IMR-90 (cell line): ENCODE results near the gene TIMM10. TPM values are rescaled to one million over a fixed set of nuclear protein-coding genes. Genes with fewer than 3 reads are reported as not detected.

Experiments
- ATAC-seq: fragments of 200-7000 bp; cut with Tn5 transposase; 2 replicates; pipeline ENCODE4 v1.9.1; 2020; ENCODE audit warnings: low read depth, mild to moderate bottlenecking, moderate library complexity
- BruUV-seq: library from RNA; stranded (reverse); fragments of 400-500 nt; replicated peaks from 2 replicates; lab custom pipeline; 2021; lab: Mats Ljungman, UMichigan
- CTCF ChIA-PET: fragments of 300-600 bp; formaldehyde crosslinking; extraction: SDS; loops from one replicate; lab custom pipeline; 2021; ENCODE audit warnings: antibody characterized with exemption; lab: Yijun Ruan, JAX
- POLR2A ChIA-PET: fragments of 300-600 bp; sonication (Branson Sonifier 250); formaldehyde crosslinking; loops from one replicate; lab custom pipeline; 2022; ENCODE audit warnings: antibody characterized with exemption; ENCODE audit not compliant: unreplicated experiment; lab: Charles Lee
- DNase-seq: peaks from one replicate; pipeline ENCODE4 v3.0.0; 2013
- H2AFZ ChIP-seq: replicated peaks from 2 replicates; pipeline ENCODE3; 2013; ENCODE audit warnings: low read length, mild to moderate bottlenecking; ENCODE audit not compliant: poor library complexity
- H2AK5ac ChIP-seq: 2 replicates; pipeline ENCODE4 v1.6.1; 2013; ENCODE audit warnings: low read depth, low read length, inconsistent platforms
- H2AK9ac ChIP-seq: replicated peaks from 2 replicates; pipeline ENCODE3; 2013; ENCODE audit warnings: mild to moderate bottlenecking, low read depth, low read length, moderate library complexity; ENCODE audit not compliant: poor library complexity
- H2BK120ac ChIP-seq: 2 replicates; pipeline ENCODE4 v1.6.1; 2013; ENCODE audit warnings: low read depth, low read length, inconsistent platforms
- H2BK15ac ChIP-seq: 3 replicates; pipeline ENCODE4 v1.6.1; 2013; ENCODE audit warnings: low read depth, low read length, inconsistent platforms
- H2BK20ac ChIP-seq: 2 replicates; pipeline ENCODE4 v1.6.1; 2013; ENCODE audit warnings: low read depth, mild to moderate bottlenecking, inconsistent platforms, low read length, moderate library complexity
- H2BK5ac ChIP-seq: 2 replicates; pipeline ENCODE4 v1.6.1; 2013; ENCODE audit warnings: mild to moderate bottlenecking, low read depth, low read length, inconsistent platforms; ENCODE audit not compliant: poor library complexity, severe bottlenecking
- H3K14ac ChIP-seq: replicated peaks from 2 replicates; pipeline ENCODE4 v1.6.1; 2013; ENCODE audit warnings: low read depth, low read length, inconsistent platforms
- H3K18ac ChIP-seq: 2 replicates; pipeline ENCODE4 v1.6.1; 2013; ENCODE audit warnings: low read depth, low read length, control low read depth
- H3K23ac ChIP-seq: 2 replicates; pipeline ENCODE4 v1.6.1; 2013; ENCODE audit warnings: low read depth, low read length, inconsistent platforms
- H3K27ac ChIP-seq: 2 replicates; pipeline ENCODE4 v1.5.1; 2013; ENCODE audit warnings: mild to moderate bottlenecking, control low read depth, low read length; ENCODE audit not compliant: insufficient read depth
- H3K27me3 ChIP-seq: 2 replicates; pipeline ENCODE4 v1.6.1; 2013; ENCODE audit warnings: low read length; ENCODE audit not compliant: control insufficient read depth, insufficient read depth
- H3K36me3 ChIP-seq: 2 replicates; pipeline ENCODE4 v1.6.1; 2013; ENCODE audit warnings: low read length, mixed read lengths; ENCODE audit not compliant: control insufficient read depth, insufficient read depth
- H3K4ac ChIP-seq: 2 replicates; pipeline ENCODE4 v1.6.1; 2013; ENCODE audit warnings: low read depth, low read length, inconsistent platforms
- H3K4me1 ChIP-seq: 2 replicates; pipeline ENCODE4 v1.6.1; 2013; ENCODE audit warnings: low read length, mixed read lengths; ENCODE audit not compliant: control insufficient read depth, insufficient read depth
- H3K4me2 ChIP-seq: 2 replicates; pipeline ENCODE4 v1.6.1; 2013; ENCODE audit warnings: low read depth, mild to moderate bottlenecking, control low read depth, low read length, moderate library complexity
- H3K4me3 ChIP-seq: 2 replicates; pipeline ENCODE4 v1.5.1; 2013; ENCODE audit warnings: low read depth, mild to moderate bottlenecking, control low read depth, low read length, moderate library complexity; ENCODE audit not compliant: insufficient read depth
- H3K56ac ChIP-seq: 2 replicates; pipeline ENCODE4 v1.6.1; 2013; ENCODE audit warnings: low read length, inconsistent platforms; ENCODE audit not compliant: insufficient read depth; ENCODE audit errors: extremely low read depth
- H3K79me1 ChIP-seq, 2 experiments: 2 replicates each; pipeline ENCODE4 v1.6.1; 2013; ENCODE audit warnings: low read length in 2 of 2, inconsistent platforms in 1 of 2, low read depth in 1 of 2
- H3K9ac ChIP-seq: 2 replicates; pipeline ENCODE4 v1.6.1; 2013; ENCODE audit warnings: low read depth, low read length, control low read depth
- H3K9me1 ChIP-seq: 2 replicates; pipeline ENCODE4 v1.6.1; 2013; ENCODE audit warnings: low read length, inconsistent platforms; ENCODE audit not compliant: insufficient read depth
- H3K9me3 ChIP-seq: 2 replicates; pipeline ENCODE4 v1.6.1; 2013; ENCODE audit warnings: low read length; ENCODE audit not compliant: control insufficient read depth, insufficient read depth
- H4K20me1 ChIP-seq: 2 replicates; pipeline ENCODE4 v1.6.1; 2013; ENCODE audit warnings: low read length, inconsistent platforms; ENCODE audit not compliant: insufficient read depth
- H4K5ac ChIP-seq: 2 replicates; pipeline ENCODE4 v1.6.1; 2013; ENCODE audit warnings: mild to moderate bottlenecking, low read depth, low read length, control low read depth
- H4K8ac ChIP-seq, 2 experiments: 2 replicates each; pipeline ENCODE4 v1.6.1; 2013; ENCODE audit warnings: low read depth in 2 of 2, low read length in 2 of 2, control low read depth in 1 of 2, inconsistent platforms in 1 of 2
- H4K91ac ChIP-seq: 2 replicates; pipeline ENCODE4 v1.6.1; 2013; ENCODE audit warnings: low read depth, low read length, inconsistent platforms; ENCODE audit not compliant: insufficient read depth
- CEBPB ChIP-seq: IDR thresholded peaks from 2 replicates; pipeline ENCODE4 v1.6.1; 2012; ENCODE audit warnings: low read depth, low read length, improper control_type of control experiment
- CHD1 ChIP-seq: IDR thresholded peaks from 2 replicates; pipeline ENCODE4 v1.6.1; 2012; ENCODE audit warnings: low read depth, low read length, improper control_type of control experiment
- POLR2A ChIP-seq: IDR thresholded peaks from 2 replicates; pipeline ENCODE4 v1.6.1; 2012; ENCODE audit warnings: mild to moderate bottlenecking, low read depth, low read length
- USF2 ChIP-seq: fragments of 150-350 bp; IDR thresholded peaks from 2 replicates; pipeline ENCODE4 v1.6.1; 2017; ENCODE audit warnings: mild to moderate bottlenecking, antibody characterized with exemption, low read length, low read depth
- WGBS, 2 experiments: methylation state at CpG; one replicate each; pipeline versions ENCODE4 v1.1.5 to v1.1.7; 2013; ENCODE audit warnings: missing lambda C conversion rate in 2 of 2; ENCODE audit not compliant: insufficient read length in 1 of 2; ENCODE audit errors: extremely low coverage in 2 of 2; 5-methylcytosine and 5-hydroxymethylcytosine counted together
- dilution Hi-C: fragments of 300-500 bp; cut with HindIII; formaldehyde crosslinking; loops from one replicate; pipeline ENCODE4 v1.14.3; 2018; ENCODE audit warnings: low sequenced_read_pairs; ENCODE audit not compliant: unreplicated experiment
- in situ Hi-C: fragments of 300-500 bp; cut with MboI; formaldehyde crosslinking; loops from 3 replicates; pipeline ENCODE4 v1.14.3; 2019; ENCODE audit warnings: low sequenced_read_pairs, inconsistent platforms, mixed read lengths
- intact Hi-C: fragments of 100-400 bp; cut with micrococcal nuclease; formaldehyde crosslinking; loops from 2 replicates; pipeline ENCODE4 v1.10.0; 2022
- polyA plus RNA-seq, 3 experiments: library from polyadenylated mRNA; depleted of rRNA; stranded (reverse); fragments of >200 nt; gene quantifications; 2 replicates each; pipeline ENCODE4 v1.2.3, GENCODE V29; 2012; ENCODE audit warnings: low replicate concordance in 1 of 3
- total RNA-seq: library from RNA; depleted of rRNA; stranded (reverse); fragments of >200 nt; gene quantifications from 2 replicates; pipeline ENCODE4 v1.2.3, GENCODE V29; 2012
- TF ChIP-seq, protein P1 (sequence below): conservative IDR thresholded peaks from 2 replicates; pipeline ENCODE4 v1.5.1; 2012; ENCODE audit warnings: mild to moderate bottlenecking, low read depth, low read length, improper control_type of control experiment

Gene TIMM10
- total and polyA plus RNA-seq, 2 of the 4 experiments (the other 2 are of a cell fraction), result 96.8 to 135 TPM

DNA sequence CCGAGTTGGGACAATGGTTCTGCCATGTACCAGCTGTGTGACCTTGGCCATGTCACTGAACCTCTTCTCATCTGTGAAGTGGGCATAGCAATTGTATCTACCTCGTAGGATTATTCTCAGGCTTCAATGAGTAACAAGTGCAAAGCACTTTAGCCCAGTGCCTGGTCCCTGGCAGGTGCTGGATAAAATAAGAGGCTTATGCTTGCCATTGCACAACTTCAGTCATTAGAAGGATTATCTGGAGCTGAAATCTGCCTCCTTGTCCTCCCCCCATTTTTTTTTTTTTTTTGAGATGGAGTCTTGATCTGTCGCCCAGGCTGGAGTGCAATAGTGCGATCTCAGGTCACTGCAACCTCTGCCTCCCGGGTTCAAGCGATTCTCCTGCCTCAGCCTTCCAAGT, 14.0 kb upstream of the TIMM10 start:
- DNase-seq, result no peak
- Histone ChIP-seq H3K27ac (no peak overlapping the region), H4K20me1 (no peaks in the 10 kb centered on the region), H2BK5ac (no peak overlapping the region), H2BK120ac (no peak overlapping the region), H2AK9ac (no peak overlapping the region), H2AK5ac (no peak overlapping the region), H2AFZ (no peak overlapping the region), H3K27me3 (peaks cover 13% of the 10 kb centered on the region), H3K4me3 (no peak overlapping the region), H4K91ac (no peak overlapping the region), H4K8ac (no peak overlapping the region), H3K4me2 (no peak overlapping the region), H3K9me1 (no peaks in the 10 kb centered on the region), H3K9me3 (no peaks in the 10 kb centered on the region), H4K5ac (no peak overlapping the region), H2BK15ac (no peak overlapping the region), H3K4ac (no peak overlapping the region), H3K23ac (no peak overlapping the region), H2BK20ac (no peak overlapping the region), H3K56ac (no peak overlapping the region), H3K18ac (no peak overlapping the region), H3K36me3 (peaks cover 4% of the 10 kb centered on the region), H3K4me1 (no peaks in the 10 kb centered on the region; the same call in 1 of the 2 replicates), H3K14ac (no peak overlapping the region), H3K9ac (no peak overlapping the region), H3K79me1 (no peaks in the 10 kb centered on the region)
- in situ Hi-C loops, result no loop called here
- dilution Hi-C loops, result no loop called here
- intact Hi-C loops, result no loop called here
- no peak for ATAC-seq
- BruUV-seq, result no TSS peak
- WGBS, 2 experiments, result 100% methylated on average over 1 of the region's 6 CpGs; no CpG with 5 or more reads in 1 of the 2 experiments
- CTCF ChIA-PET, result interaction anchor here (0.6 to 1.5 kb wide), 2 partner anchors 97 to 100 kb away, joined by 3 to 4 read pairs; no protein-coding TSS in a partner anchor
- no peak for TF ChIP-seq CHD1
- TF ChIP-seq USF2, result no peak
- TF ChIP-seq CEBPB, result no peak
- TF ChIP-seq POLR2A, result no peak
- TF ChIP-seq, protein P1, sequence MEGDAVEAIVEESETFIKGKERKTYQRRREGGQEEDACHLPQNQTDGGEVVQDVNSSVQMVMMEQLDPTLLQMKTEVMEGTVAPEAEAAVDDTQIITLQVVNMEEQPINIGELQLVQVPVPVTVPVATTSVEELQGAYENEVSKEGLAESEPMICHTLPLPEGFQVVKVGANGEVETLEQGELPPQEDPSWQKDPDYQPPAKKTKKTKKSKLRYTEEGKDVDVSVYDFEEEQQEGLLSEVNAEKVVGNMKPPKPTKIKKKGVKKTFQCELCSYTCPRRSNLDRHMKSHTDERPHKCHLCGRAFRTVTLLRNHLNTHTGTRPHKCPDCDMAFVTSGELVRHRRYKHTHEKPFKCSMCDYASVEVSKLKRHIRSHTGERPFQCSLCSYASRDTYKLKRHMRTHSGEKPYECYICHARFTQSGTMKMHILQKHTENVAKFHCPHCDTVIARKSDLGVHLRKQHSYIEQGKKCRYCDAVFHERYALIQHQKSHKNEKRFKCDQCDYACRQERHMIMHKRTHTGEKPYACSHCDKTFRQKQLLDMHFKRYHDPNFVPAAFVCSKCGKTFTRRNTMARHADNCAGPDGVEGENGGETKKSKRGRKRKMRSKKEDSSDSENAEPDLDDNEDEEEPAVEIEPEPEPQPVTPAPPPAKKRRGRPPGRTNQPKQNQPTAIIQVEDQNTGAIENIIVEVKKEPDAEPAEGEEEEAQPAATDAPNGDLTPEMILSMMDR, result no peak
- POLR2A ChIA-PET, result no interaction called here
